SK-N-SH (cell line): ENCODE measurements around the gene DZIP3. TPM values are rescaled to one million over a fixed set of nuclear protein-coding genes. Genes with fewer than 3 reads are reported as not detected.

Experiments
- CTCF ChIA-PET: fragments of 300-600, 350-600 bp; formaldehyde crosslinking; extraction: SDS; loops from one replicate; lab custom pipeline; 2021; lab: Yijun Ruan, JAX
- POLR2A ChIA-PET: fragments of 350-600 bp; sonication (Branson Sonifier 250); formaldehyde crosslinking; extraction: SDS; loops from one replicate; lab custom pipeline; 2020; ENCODE audit warnings: antibody characterized with exemption, inconsistent platforms; lab: Yijun Ruan, JAX
- DNase-seq: peaks from one replicate; pipeline ENCODE4 v3.0.0; 2012
- H2AFZ ChIP-seq: fragments of 200-600 bp; sonication (generic); 2 replicates; pipeline ENCODE4 v1.8.1; 2016; ENCODE audit warnings: antibody characterized with exemption, mild to moderate bottlenecking, low read depth
- H3F3A ChIP-seq: fragments of 200-600 bp; sonication (generic); replicated peaks from 2 replicates; pipeline ENCODE3; 2016; ENCODE audit warnings: antibody characterized with exemption, mild to moderate bottlenecking; ENCODE audit not compliant: insufficient read depth
- H3K27ac ChIP-seq, 2 experiments: fragments of 200-500 bp in 1 of 2; fragments of 200-600 bp in 1 of 2; sonication (Bioruptor generic) in 1 of 2; sonication (generic), shearing (Covaris generic) in 1 of 2; 2 replicates each; pipeline versions ENCODE4 v1.5.1 to v1.6.1; 2014 to 2016; ENCODE audit warnings: low read depth in 2 of 2, inconsistent platforms in 1 of 2, low read length in 1 of 2, mild to moderate bottlenecking in 1 of 2, mixed read lengths in 1 of 2
- H3K27me3 ChIP-seq: fragments of 200-600 bp; sonication (generic), shearing (Covaris generic); 2 replicates; pipeline ENCODE4 v1.6.1; 2016; ENCODE audit warnings: mixed run types; ENCODE audit not compliant: insufficient read depth
- H3K36me3 ChIP-seq, 2 experiments: fragments of 200-500 bp in 1 of 2; fragments of 200-600 bp in 1 of 2; sonication (Bioruptor generic) in 1 of 2; sonication (generic) in 1 of 2; replicated peaks in 1 of 2; 2 replicates each; pipeline versions ENCODE3 to v1.5.1; 2014 to 2016; ENCODE audit warnings: low read length in 1 of 2, mild to moderate bottlenecking in 1 of 2; ENCODE audit not compliant: insufficient read depth in 2 of 2, control insufficient read depth in 1 of 2
- H3K4me1 ChIP-seq, 2 experiments: fragments of 200-500 bp in 1 of 2; fragments of 200-600 bp in 1 of 2; sonication (Bioruptor generic) in 1 of 2; sonication (generic), shearing (Covaris generic) in 1 of 2; 2 replicates each; pipeline versions ENCODE4 v1.5.1 to v1.6.1; 2014 to 2016; ENCODE audit warnings: low read depth in 1 of 2, low read length in 1 of 2, mixed run types in 1 of 2; ENCODE audit not compliant: insufficient read depth in 2 of 2, control insufficient read depth in 1 of 2
- H3K4me2 ChIP-seq: fragments of 200-600 bp; sonication (generic), shearing (Covaris generic); 2 replicates; pipeline ENCODE4 v1.6.1; 2017; ENCODE audit warnings: mixed run types
- H3K4me3 ChIP-seq, 2 experiments: fragments of 200-500 bp in 1 of 2; fragments of 200-600 bp in 1 of 2; sonication (Bioruptor generic) in 1 of 2; sonication (generic), shearing (Covaris generic) in 1 of 2; 2 replicates each; pipeline versions ENCODE4 v1.5.1 to v1.8.1; 2014 to 2016; ENCODE audit warnings: low read depth in 2 of 2, inconsistent platforms in 1 of 2, low read length in 1 of 2, mild to moderate bottlenecking in 1 of 2, mixed read lengths in 1 of 2, moderate library complexity in 1 of 2
- H3K79me2 ChIP-seq: fragments of 200-600 bp; sonication (generic); 2 replicates; pipeline ENCODE4 v1.8.1; 2017; ENCODE audit warnings: mild to moderate bottlenecking; ENCODE audit not compliant: insufficient read depth
- H3K9ac ChIP-seq: fragments of 200-600 bp; sonication (generic); 2 replicates; pipeline ENCODE4 v1.6.1; 2017; ENCODE audit warnings: mixed run types
- H3K9me2 ChIP-seq: fragments of 200-600 bp; sonication (generic); 2 replicates; pipeline ENCODE4 v1.6.1; 2017; ENCODE audit warnings: mixed run types
- H3K9me3 ChIP-seq: fragments of 200-600 bp; sonication (generic); 2 replicates; pipeline ENCODE4 v1.6.1; 2017; ENCODE audit warnings: mixed run types, mild to moderate bottlenecking, moderate library complexity
- H4K20me1 ChIP-seq: fragments of 200-600 bp; sonication (generic); 2 replicates; pipeline ENCODE4 v1.6.1; 2017; ENCODE audit warnings: mild to moderate bottlenecking, mixed run types; ENCODE audit not compliant: insufficient read depth
- EZH2phosphoT487 ChIP-seq: fragments of 200-600 bp; sonication (generic); IDR thresholded peaks from 2 replicates; pipeline ENCODE4 v1.6.1; 2017; ENCODE audit warnings: low read depth, mixed run types, mild to moderate bottlenecking, antibody characterized with exemption, moderate library complexity, borderline replicate concordance
- FOSL2 ChIP-seq: IDR thresholded peaks from 2 replicates; pipeline ENCODE4 v1.4.0; 2012; ENCODE audit warnings: low read depth, mild to moderate bottlenecking, moderate library complexity, borderline replicate concordance
- GABPA ChIP-seq: IDR thresholded peaks from 2 replicates; pipeline ENCODE4 v1.4.0; 2012; ENCODE audit warnings: low read depth, mild to moderate bottlenecking
- MAX ChIP-seq: IDR thresholded peaks from 2 replicates; pipeline ENCODE4 v1.4.0; 2012; ENCODE audit warnings: low read depth
- NRF1 ChIP-seq: IDR thresholded peaks from 2 replicates; pipeline ENCODE4 v1.6.1; 2012; ENCODE audit warnings: low read depth, mild to moderate bottlenecking, low read length
- RCOR1 ChIP-seq: fragments of 150-350 bp; IDR thresholded peaks from 2 replicates; pipeline ENCODE4 v1.6.1; 2017; ENCODE audit warnings: antibody characterized with exemption, low read length
- SMC3 ChIP-seq: IDR thresholded peaks from 2 replicates; pipeline ENCODE4 v1.6.1; 2012; ENCODE audit warnings: low read depth, low read length, improper control_type of control experiment
- TCF12 ChIP-seq: IDR thresholded peaks from 2 replicates; pipeline ENCODE4 v1.4.0; 2012
- TEAD4 ChIP-seq: IDR thresholded peaks from 2 replicates; pipeline ENCODE4 v1.4.0; 2012; ENCODE audit warnings: mild to moderate bottlenecking, borderline replicate concordance; ENCODE audit not compliant: insufficient read depth
- WGBS: methylation state at CpG from one replicate; pipeline ENCODE4 v1.1.6; 2017; ENCODE audit warnings: low lambda C conversion rate; 5-methylcytosine and 5-hydroxymethylcytosine counted together
- polyA plus RNA-seq, 3 experiments: library from polyadenylated mRNA; depleted of rRNA; stranded (reverse); fragments of >200 nt; gene quantifications; 2 replicates each; pipeline ENCODE4 v1.2.3, GENCODE V29; 2012

The DZIP3 gene
- polyA plus RNA-seq, 1 of the 3 experiments (the other 2 are of a cell fraction), result 6.3 TPM

- H3K9me2 ChIP-seq, result no peaks in the 10 kb centered on the region
- H3K27ac ChIP-seq, result no peak overlapping the region
- H3K36me3 ChIP-seq, result peaks cover 6 to 24% of the 10 kb centered on the region in 2 experiments
- H3K79me2 ChIP-seq, result no peaks in the 10 kb centered on the region
- no peaks in the 10 kb centered on the region for H4K20me1 ChIP-seq
- no peak overlapping the region for H3K9ac ChIP-seq
- no peak overlapping the region for H3K4me2 ChIP-seq
- no peaks in the 10 kb centered on the region for H3K4me1 ChIP-seq
- no peaks in the 10 kb centered on the region for H3K27me3 ChIP-seq
- ChIA-PET POLR2A (no interaction called here), CTCF (interaction anchor here (0.6 to 11.8 kb wide), 6 partner anchors 20 to 360 kb away, joined by 3 to 199 read pairs (median 3); no protein-coding TSS in a partner anchor)
- WGBS, result 80% methylated on average over 1 of the region's 1 CpG
- no peak overlapping the region for H2AFZ ChIP-seq
- no peak for TF ChIP-seq TCF12
- no peak for TF ChIP-seq FOSL2
- no peak for TF ChIP-seq NRF1
- TF ChIP-seq MAX, result no peak
- TF ChIP-seq TEAD4, result no peak
- H3K4me3 ChIP-seq, result no peak overlapping the region
- DNase-seq, result no peak
- H3F3A ChIP-seq, result peaks cover 6% of the 10 kb centered on the region
- no peaks in the 10 kb centered on the region for H3K9me3 ChIP-seq
Observed at GRCh38 chr3:108664266-108664665, 74.7 kb downstream of the DZIP3 start.

GRCh38 chr3:108667312-108667711 is 77.8 kb downstream of the DZIP3 start:
- Histone ChIP-seq H3K4me2 (no peak overlapping the region), H3K36me3 (peaks cover 23 to 40% of the 10 kb centered on the region in 2 experiments), H3F3A (no peaks in the 10 kb centered on the region), H3K27ac (no peak overlapping the region), H3K9me2 (no peaks in the 10 kb centered on the region), H3K4me3 (no peak overlapping the region), H4K20me1 (no peaks in the 10 kb centered on the region), H3K4me1 (no peaks in the 10 kb centered on the region), H2AFZ (no peak overlapping the region), H3K79me2 (no peaks in the 10 kb centered on the region), H3K9me3 (no peaks in the 10 kb centered on the region)
- no peak for DNase-seq
- CTCF ChIA-PET, result interaction anchor here (0.6 to 11.8 kb wide), 2 partner anchors 47 to 249 kb away, joined by 4 to 199 read pairs; no protein-coding TSS in a partner anchor
- TF ChIP-seq EZH2phosphoT487 (no peak), SMC3 (no peak), RCOR1 (no peak)
- TF ChIP-seq, all 33 proteins: peak for 0
- 0% methylated on average over 1 of the region's 1 CpG for WGBS
- Histone ChIP-seq H3K27me3 (no peaks in the 10 kb centered on the region), H3K9ac (no peak overlapping the region)
- POLR2A ChIA-PET, result no interaction called here

GRCh38 chr3:108669208-108669607 is 79.7 kb downstream of the DZIP3 start:
- H3K79me2 ChIP-seq, result no peaks in the 10 kb centered on the region
- ChIA-PET POLR2A (no interaction called here), CTCF (interaction anchor here (0.6 to 11.8 kb wide), 4 partner anchors 80 to 1414 kb away, joined by 3 to 199 read pairs (median 4); partner anchors contain the start of genes CIP2A and DZIP3)
- H3K4me2 ChIP-seq, result no peak overlapping the region
- H3F3A ChIP-seq, result no peaks in the 10 kb centered on the region
- H3K36me3 ChIP-seq, result peaks cover 25 to 45% of the 10 kb centered on the region in 2 experiments
- H2AFZ ChIP-seq, result no peak overlapping the region
- no peaks in the 10 kb centered on the region for H4K20me1 ChIP-seq
- no peak overlapping the region for H3K4me3 ChIP-seq
- H3K9me3 ChIP-seq, result no peaks in the 10 kb centered on the region
- DNase-seq, result no peak
- no peak overlapping the region for H3K27ac ChIP-seq
- H3K9ac ChIP-seq, result no peak overlapping the region
- no peak for TF ChIP-seq GABPA
- H3K4me1 ChIP-seq, result no peaks in the 10 kb centered on the region
- no peaks in the 10 kb centered on the region for H3K9me2 ChIP-seq
- H3K27me3 ChIP-seq, result no peaks in the 10 kb centered on the region
